ENCODE measurements around the gene KLHL29. TPM values are rescaled to one million over a fixed set of nuclear protein-coding genes. Genes with fewer than 3 reads are reported as not detected.
A peak's percentile ranks its signal among the peaks of the same experiment; 100 is the strongest.

KLHL29 gene
- total RNA-seq, 2 experiments from 2014 or later: 4.1 to 4.4 TPM

- Mint-ChIP-seq H3K36me3 (ENCODE audit: low read depth) (no peaks in the 10 kb centered on the region), H3K4me1 (ENCODE audit: low read depth) (no peaks in the 10 kb centered on the region), H3K27ac (no peak overlapping the region), H3K27me3 (ENCODE audit: low read depth) (peaks cover 26% of the 10 kb centered on the region), H3K4me3 (no peak overlapping the region), H3K9me3 (ENCODE audit: insufficient read depth) (no peaks in the 10 kb centered on the region)
- POLR2A ChIA-PET: no interaction called here
- CTCF ChIA-PET: no interaction called here
- ATAC-seq (no peak), DNase-seq (no peak)
These were observed 30.4 kb upstream of the KLHL29 start for GRCh38 chr2:23354554-23354953.

- Mint-ChIP-seq H3K27me3 (ENCODE audit: low read depth) (peaks cover 26% of the 10 kb centered on the region), H3K27ac (no peak overlapping the region), H3K4me1 (ENCODE audit: low read depth) (no peaks in the 10 kb centered on the region), H3K4me3 (no peak overlapping the region), H3K36me3 (ENCODE audit: low read depth) (no peaks in the 10 kb centered on the region), H3K9me3 (ENCODE audit: insufficient read depth) (no peaks in the 10 kb centered on the region)
- ATAC-seq (no peak), DNase-seq (no peak)
- POLR2A ChIA-PET: no interaction called here
- CTCF ChIA-PET: no interaction called here
These were observed 30.0 kb upstream of the KLHL29 start for GRCh38 chr2:23355001-23355400.

GRCh38 chr2:23356711-23357110, 28.3 kb upstream of the KLHL29 start:
- CTCF ChIA-PET: no interaction called here
- no peak for ATAC-seq
- no peaks in the 10 kb centered on the region for H3K9me3 Mint-ChIP-seq (ENCODE audit: insufficient read depth)

GRCh38 chr2:23359631-23360567, 25.1 kb upstream of the KLHL29 start:
- no peak overlapping the region for H3K27ac Mint-ChIP-seq
- no peak overlapping the region for H3K4me3 Mint-ChIP-seq
- H3K27me3 Mint-ChIP-seq (ENCODE audit: low read depth): peaks cover 32% of the 10 kb centered on the region
- H3K9me3 Mint-ChIP-seq (ENCODE audit: insufficient read depth): no peaks in the 10 kb centered on the region
- POLR2A ChIA-PET: no interaction called here
- no peak for DNase-seq
- no peaks in the 10 kb centered on the region for H3K36me3 Mint-ChIP-seq (ENCODE audit: low read depth)
- CTCF ChIA-PET: no interaction called here
- no peaks in the 10 kb centered on the region for H3K4me1 Mint-ChIP-seq (ENCODE audit: low read depth)
- no peak for ATAC-seq

More at GRCh38 chr2:23356711-23357110, 28.3 kb upstream of the KLHL29 start:
- POLR2A ChIA-PET: no interaction called here
- H3K4me1 Mint-ChIP-seq (ENCODE audit: low read depth): no peaks in the 10 kb centered on the region
- DNase-seq: no peak
- no peak overlapping the region for H3K4me3 Mint-ChIP-seq
- H3K27me3 Mint-ChIP-seq (ENCODE audit: low read depth): peaks cover 30% of the 10 kb centered on the region
- H3K27ac Mint-ChIP-seq: no peak overlapping the region
- no peaks in the 10 kb centered on the region for H3K36me3 Mint-ChIP-seq (ENCODE audit: low read depth)

GRCh38 chr2:23360571-23361125, 24.3 kb upstream of the KLHL29 start:
- Mint-ChIP-seq H3K27me3 (ENCODE audit: low read depth) (peaks cover 35% of the 10 kb centered on the region), H3K9me3 (ENCODE audit: insufficient read depth) (no peaks in the 10 kb centered on the region), H3K4me3 (no peak overlapping the region), H3K4me1 (ENCODE audit: low read depth) (no peaks in the 10 kb centered on the region), H3K27ac (no peak overlapping the region), H3K36me3 (ENCODE audit: low read depth) (no peaks in the 10 kb centered on the region)
- CTCF ChIA-PET: no interaction called here
- ATAC-seq (no peak), DNase-seq (no peak)
- POLR2A ChIA-PET: no interaction called here

- no peaks in the 10 kb centered on the region for H3K9me3 Mint-ChIP-seq (ENCODE audit: insufficient read depth)
- H3K27me3 Mint-ChIP-seq (ENCODE audit: low read depth): peaks cover 38% of the 10 kb centered on the region
- DNase-seq (no peak), ATAC-seq (no peak)
- ChIA-PET POLR2A (no interaction called here), CTCF (no interaction called here)
- no peak overlapping the region for H3K27ac Mint-ChIP-seq
- H3K4me3 Mint-ChIP-seq: no peak overlapping the region
- no peaks in the 10 kb centered on the region for H3K4me1 Mint-ChIP-seq (ENCODE audit: low read depth)
- H3K36me3 Mint-ChIP-seq (ENCODE audit: low read depth): no peaks in the 10 kb centered on the region
These were observed 23.8 kb upstream of the KLHL29 start for GRCh38 chr2:23361152-23361551.

GRCh38 chr2:23363268-23363667, 21.7 kb upstream of the KLHL29 start:
- DNase-seq (no peak), ATAC-seq (no peak)
- ChIA-PET POLR2A (no interaction called here), CTCF (no interaction called here)
- H3K36me3 Mint-ChIP-seq (ENCODE audit: low read depth): no peaks in the 10 kb centered on the region
- H3K4me1 Mint-ChIP-seq (ENCODE audit: low read depth): no peaks in the 10 kb centered on the region
- H3K4me3 Mint-ChIP-seq: no peak overlapping the region
- peaks cover 40% of the 10 kb centered on the region for H3K27me3 Mint-ChIP-seq (ENCODE audit: low read depth)
- H3K9me3 Mint-ChIP-seq (ENCODE audit: insufficient read depth): no peaks in the 10 kb centered on the region
- no peak overlapping the region for H3K27ac Mint-ChIP-seq

GRCh38 chr2:23363831-23364230, 21.1 kb upstream of the KLHL29 start:
- Mint-ChIP-seq H3K27me3 (ENCODE audit: low read depth) (peaks cover 40% of the 10 kb centered on the region), H3K4me3 (no peak overlapping the region), H3K36me3 (ENCODE audit: low read depth) (no peaks in the 10 kb centered on the region), H3K27ac (no peak overlapping the region), H3K9me3 (ENCODE audit: insufficient read depth) (no peaks in the 10 kb centered on the region), H3K4me1 (ENCODE audit: low read depth) (no peaks in the 10 kb centered on the region)
- no peak for DNase-seq
- ATAC-seq: no peak
- ChIA-PET POLR2A (no interaction called here), CTCF (no interaction called here)

- CTCF ChIA-PET: no interaction called here
- H3K27ac Mint-ChIP-seq: no peak overlapping the region
- peaks cover 44% of the 10 kb centered on the region for H3K27me3 Mint-ChIP-seq (ENCODE audit: low read depth)
- DNase-seq (no peak), ATAC-seq (no peak)
- POLR2A ChIA-PET: no interaction called here
- no peaks in the 10 kb centered on the region for H3K9me3 Mint-ChIP-seq (ENCODE audit: insufficient read depth)
- no peak overlapping the region for H3K4me3 Mint-ChIP-seq
- no peaks in the 10 kb centered on the region for H3K4me1 Mint-ChIP-seq (ENCODE audit: low read depth)
- no peaks in the 10 kb centered on the region for H3K36me3 Mint-ChIP-seq (ENCODE audit: low read depth)
These were observed 18.3 kb upstream of the KLHL29 start for GRCh38 chr2:23366720-23367119.

GRCh38 chr2:23367760-23368159, 17.2 kb upstream of the KLHL29 start:
- H3K4me1 Mint-ChIP-seq (ENCODE audit: low read depth): no peaks in the 10 kb centered on the region
- ATAC-seq (no peak), DNase-seq (no peak)
- ChIA-PET POLR2A (no interaction called here), CTCF (no interaction called here)
- H3K4me3 Mint-ChIP-seq: no peak overlapping the region
- no peaks in the 10 kb centered on the region for H3K36me3 Mint-ChIP-seq (ENCODE audit: low read depth)
- H3K27ac Mint-ChIP-seq: no peak overlapping the region
- no peaks in the 10 kb centered on the region for H3K9me3 Mint-ChIP-seq (ENCODE audit: insufficient read depth)
- peaks cover 40% of the 10 kb centered on the region for H3K27me3 Mint-ChIP-seq (ENCODE audit: low read depth)

- CTCF ChIA-PET: interaction anchor here (1.0 kb wide), 1 partner anchor 31 kb away, joined by 3 read pairs; no protein-coding TSS in a partner anchor
- peaks cover 11% of the 10 kb centered on the region for H3K4me1 Mint-ChIP-seq (ENCODE audit: low read depth)
- peaks cover 35% of the 10 kb centered on the region for H3K27me3 Mint-ChIP-seq (ENCODE audit: low read depth)
- ATAC-seq (no peak), DNase-seq (no peak)
- POLR2A ChIA-PET: no interaction called here
- no peak overlapping the region for H3K27ac Mint-ChIP-seq
- H3K9me3 Mint-ChIP-seq (ENCODE audit: insufficient read depth): no peaks in the 10 kb centered on the region
- no peaks in the 10 kb centered on the region for H3K36me3 Mint-ChIP-seq (ENCODE audit: low read depth)
- H3K4me3 Mint-ChIP-seq: no peak overlapping the region
These were observed 11.3 kb upstream of the KLHL29 start for GRCh38 chr2:23373666-23374065.

GRCh38 chr2:23375448-23375847, 9.5 kb upstream of the KLHL29 start:
- ChIA-PET CTCF (interaction anchor here (1.3 kb wide), 1 partner anchor 24 kb away, joined by 3 read pairs; no protein-coding TSS in a partner anchor), POLR2A (no interaction called here)
- peaks cover 15% of the 10 kb centered on the region for H3K4me1 Mint-ChIP-seq (ENCODE audit: low read depth)
- peak; percentile 28 for DNase-seq
- no peak overlapping the region for H3K4me3 Mint-ChIP-seq
- H3K9me3 Mint-ChIP-seq (ENCODE audit: insufficient read depth): peaks cover 3% of the 10 kb centered on the region
- no peaks in the 10 kb centered on the region for H3K36me3 Mint-ChIP-seq (ENCODE audit: low read depth)
- peaks cover 31% of the 10 kb centered on the region for H3K27me3 Mint-ChIP-seq (ENCODE audit: low read depth)
- no peak overlapping the region for H3K27ac Mint-ChIP-seq
- peak; percentile 30 for ATAC-seq
